AML-193 (cell line): Measurements from ENCODE around the gene GABRD.

Experiments
- DNase-seq, 2 experiments: peaks; one replicate each; lab custom pipeline; 2025; lab: John Stamatoyannopoulos, UW

GABRD gene

DNA sequence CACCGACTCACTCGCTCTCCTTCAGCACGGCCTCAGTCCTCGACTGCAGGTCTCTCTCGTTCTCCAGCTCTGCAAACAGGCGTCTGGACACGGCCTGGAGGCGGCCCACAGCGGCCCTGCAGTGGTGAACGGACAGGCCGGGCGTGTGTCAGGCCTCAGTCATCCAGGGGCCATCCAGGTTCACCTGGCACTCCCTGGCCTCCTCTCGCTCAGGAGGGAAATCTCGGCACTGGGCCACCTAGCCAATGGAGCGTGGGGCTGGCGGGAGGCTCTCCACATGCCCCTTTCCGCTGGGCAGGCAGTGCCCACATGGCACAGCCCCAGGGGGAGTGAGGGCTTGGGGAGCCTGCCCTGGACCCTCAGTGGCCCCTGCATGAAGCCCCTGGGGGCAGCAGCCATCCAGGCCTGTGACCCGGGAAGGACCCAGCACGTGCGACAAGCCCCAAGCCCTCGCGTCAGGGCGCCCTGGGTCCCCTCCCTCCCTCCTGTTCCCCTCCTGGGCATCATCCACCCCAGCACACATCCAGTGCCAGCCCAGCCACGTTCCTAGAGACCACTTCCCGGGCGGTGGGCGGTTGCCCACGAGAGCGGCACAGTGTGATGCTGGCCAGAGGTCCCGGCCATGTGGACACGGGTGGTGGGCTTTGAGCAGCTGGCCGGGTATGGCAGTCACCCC lies 33.6 kb upstream of the GABRD start:
- no peak for DNase-seq

- no peak for DNase-seq
Observed at GRCh38 chr1:1986451-1987141, 32.5 kb upstream of the GABRD start.

- DNase-seq, result no peak
Observed at GRCh38 chr1:1987142-1987510, 32.0 kb upstream of the GABRD start.

DNA sequence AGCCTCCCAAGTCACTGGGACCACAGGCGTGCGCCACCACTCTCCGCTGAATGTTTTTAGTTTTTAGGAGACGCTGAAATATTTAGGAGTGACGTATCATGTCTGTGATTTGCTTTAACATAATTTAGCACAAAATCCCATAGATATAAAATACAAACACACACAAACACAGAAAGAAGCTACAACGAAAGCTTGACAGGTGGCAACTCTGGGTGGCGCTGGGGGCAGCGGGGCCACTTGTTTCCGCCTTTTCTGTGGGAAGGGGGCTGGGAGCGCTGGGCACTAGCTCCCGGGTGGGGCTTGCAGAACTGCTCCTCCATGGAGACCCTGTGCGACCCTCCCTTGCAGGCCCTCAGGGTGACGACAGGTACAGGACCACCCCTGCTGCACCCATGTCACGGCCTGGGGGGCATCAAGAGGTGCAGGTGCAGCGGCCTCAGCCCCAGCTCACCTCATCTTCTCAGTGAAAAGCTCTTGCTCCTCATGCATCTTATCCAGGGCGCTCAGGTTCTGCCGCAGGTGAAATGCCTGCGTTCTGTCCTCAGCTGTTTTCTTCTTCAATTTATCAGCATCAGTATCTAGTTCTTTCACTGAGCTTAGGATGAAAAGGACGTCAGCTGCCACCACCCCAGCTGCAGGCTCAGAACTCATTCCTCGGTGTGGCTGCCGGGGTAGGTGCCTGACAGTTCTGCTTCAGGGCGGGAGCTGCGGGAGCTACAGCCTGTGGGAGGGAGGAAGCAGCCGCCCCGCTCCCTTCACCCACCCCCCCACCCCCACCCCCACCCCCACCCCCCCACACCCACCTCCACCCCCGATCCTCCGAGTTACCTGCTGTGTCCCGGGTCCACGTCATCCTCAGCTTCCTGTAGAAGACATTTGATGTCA lies 30.8 kb upstream of the GABRD start:
- no peak for DNase-seq

- no peak for DNase-seq
Observed at GRCh38 chr1:1989102-1989542, 30.0 kb upstream of the GABRD start.

DNA sequence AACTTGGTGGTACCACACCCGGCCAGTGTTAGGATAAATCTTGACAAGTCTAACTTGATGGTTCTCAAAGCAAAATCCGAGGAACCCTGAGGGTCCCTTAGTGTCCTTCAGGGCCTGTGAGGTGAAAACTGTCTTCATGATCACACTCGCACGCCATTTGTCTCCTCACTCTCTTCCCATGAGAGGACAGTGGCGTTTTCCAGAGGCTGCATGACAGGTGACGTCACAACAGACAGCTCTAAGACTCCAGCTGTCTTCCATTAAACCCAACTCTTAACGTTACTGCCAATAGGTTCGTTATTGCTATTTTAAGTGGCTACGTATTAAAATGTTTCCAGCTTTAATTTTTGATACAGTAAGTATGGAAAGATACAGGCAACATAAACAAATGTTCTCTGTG lies 29.4 kb upstream of the GABRD start:
- DNase-seq, result no peak

- no peak for DNase-seq
Observed at GRCh38 chr1:1990222-1990621, 28.9 kb upstream of the GABRD start.

GRCh38 chr1:1994536-1994935 lies 24.6 kb upstream of the GABRD start:
- no peak for DNase-seq

DNA sequence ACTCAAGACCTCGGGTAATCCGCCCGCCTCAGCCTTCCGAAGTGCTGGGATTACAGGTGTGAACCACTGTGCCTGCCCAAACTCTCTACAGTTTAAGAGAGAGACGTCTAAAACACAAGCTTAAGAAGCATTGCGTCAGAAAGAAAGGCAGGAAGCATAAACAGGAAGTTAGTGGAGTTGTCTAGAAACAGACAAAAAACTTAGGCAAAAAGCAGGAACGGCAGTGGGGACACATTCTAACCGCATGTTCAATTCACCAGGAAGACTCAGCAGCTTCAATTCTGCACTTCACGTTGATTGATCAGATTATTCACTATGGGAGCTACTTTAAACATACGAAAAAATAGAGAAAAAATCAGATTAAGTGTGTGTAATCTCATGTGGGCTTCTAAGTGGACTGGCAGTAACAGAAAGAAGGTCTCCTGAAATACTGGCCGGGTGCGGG lies 22.9 kb upstream of the GABRD start:
- peak; percentile 77 to 82 for DNase-seq

DNA sequence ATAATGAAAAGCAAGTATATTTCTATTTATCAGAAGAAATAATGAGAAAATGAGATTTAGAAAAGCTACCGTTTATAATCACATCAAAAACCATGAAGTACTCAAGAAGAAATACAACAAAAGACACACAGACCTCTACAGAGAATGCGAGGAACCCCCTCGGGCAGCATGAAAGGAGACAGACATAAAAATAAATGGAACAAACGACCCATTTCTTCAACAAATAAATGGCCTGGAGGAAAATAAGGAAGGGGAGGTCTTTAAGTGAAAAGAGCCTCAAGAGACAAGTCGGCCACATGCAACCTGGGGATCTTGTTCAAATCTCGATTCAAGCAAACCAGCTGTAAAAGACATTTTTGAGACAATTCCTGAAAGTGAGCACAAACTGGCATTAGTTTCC lies 21.6 kb upstream of the GABRD start:
- DNase-seq, result no peak

DNA sequence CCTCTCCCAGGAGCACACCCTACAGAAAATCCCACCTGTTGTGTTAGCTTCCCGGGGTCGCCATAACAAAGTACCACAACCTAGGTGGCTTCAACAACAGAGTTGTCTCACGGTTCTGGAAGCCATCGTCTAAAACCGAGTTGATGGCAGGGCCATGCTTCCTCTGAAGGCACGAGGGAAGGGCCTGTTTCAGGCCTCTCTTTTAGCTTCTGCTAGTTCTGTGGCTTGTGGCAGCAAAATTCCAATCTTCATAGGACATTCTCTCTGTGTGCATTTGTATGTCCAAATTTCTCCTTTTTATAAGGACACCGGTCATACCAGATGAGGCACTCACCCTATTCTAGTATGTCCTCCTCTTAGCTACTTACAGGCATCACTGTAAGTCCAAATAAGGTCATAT lies 18.7 kb upstream of the GABRD start:
- no peak for DNase-seq

GRCh38 chr1:2000850-2001249 lies 18.3 kb upstream of the GABRD start:
- DNase-seq, result no peak

- DNase-seq, result no peak
Observed at GRCh38 chr1:2001773-2002411, 17.3 kb upstream of the GABRD start.

DNA sequence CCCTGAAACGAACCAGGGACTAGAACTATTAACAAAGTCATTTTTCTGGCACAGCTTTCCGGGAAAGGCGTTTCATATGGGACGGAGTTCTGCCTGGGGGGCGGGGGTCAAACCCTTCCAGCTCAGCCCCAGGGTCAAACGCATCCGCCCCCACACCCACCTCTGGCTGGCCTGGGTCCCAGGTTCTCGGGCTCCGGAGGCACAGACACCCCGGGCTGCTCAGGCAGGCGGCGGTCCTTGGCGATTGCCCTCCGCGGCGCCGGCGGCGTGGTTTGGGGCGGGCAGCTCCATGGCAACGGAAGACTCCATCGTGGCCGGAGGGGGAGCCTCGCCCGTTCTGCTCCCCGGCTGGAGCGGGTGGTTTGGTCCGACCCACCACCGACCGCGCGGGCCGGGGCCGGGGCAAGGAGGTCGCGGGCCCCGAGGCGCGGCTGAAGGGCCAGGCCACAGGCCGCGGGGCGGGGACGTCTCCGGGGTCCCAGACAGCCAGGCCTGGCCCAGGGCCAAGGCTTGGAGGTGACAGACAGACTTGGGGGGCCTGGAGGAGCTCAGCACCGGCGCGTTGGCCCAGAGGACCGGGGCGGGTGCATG lies 15.5 kb upstream of the GABRD start, which contains the start of gene CFAP74:
CFAP74 (minus strand) TSS at position 246 of the 591 bp plus-strand sequence. CDS start 12,830 bp downstream, outside the sequence.
- DNase-seq, result no peak

DNA sequence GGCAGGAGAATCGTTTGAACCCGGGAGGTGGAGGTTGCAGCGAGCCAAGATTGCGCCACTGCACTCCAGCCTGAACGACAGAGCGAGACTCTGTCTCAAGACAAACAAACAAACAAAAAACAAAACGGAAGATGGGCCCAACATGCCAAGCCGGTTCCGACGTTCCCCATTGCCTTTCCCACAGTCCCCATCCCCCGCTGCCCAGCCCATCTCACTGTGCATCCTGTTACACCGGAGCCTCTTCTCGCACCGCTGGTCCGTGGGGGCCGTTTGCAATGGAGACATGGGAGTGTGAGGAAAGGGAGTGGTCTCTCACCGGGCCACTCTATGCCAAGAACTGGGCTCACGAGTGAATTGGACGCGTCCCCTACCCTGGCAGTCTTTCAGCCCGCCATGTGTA lies 14.3 kb upstream of the GABRD start:
- DNase-seq, result no peak

DNA sequence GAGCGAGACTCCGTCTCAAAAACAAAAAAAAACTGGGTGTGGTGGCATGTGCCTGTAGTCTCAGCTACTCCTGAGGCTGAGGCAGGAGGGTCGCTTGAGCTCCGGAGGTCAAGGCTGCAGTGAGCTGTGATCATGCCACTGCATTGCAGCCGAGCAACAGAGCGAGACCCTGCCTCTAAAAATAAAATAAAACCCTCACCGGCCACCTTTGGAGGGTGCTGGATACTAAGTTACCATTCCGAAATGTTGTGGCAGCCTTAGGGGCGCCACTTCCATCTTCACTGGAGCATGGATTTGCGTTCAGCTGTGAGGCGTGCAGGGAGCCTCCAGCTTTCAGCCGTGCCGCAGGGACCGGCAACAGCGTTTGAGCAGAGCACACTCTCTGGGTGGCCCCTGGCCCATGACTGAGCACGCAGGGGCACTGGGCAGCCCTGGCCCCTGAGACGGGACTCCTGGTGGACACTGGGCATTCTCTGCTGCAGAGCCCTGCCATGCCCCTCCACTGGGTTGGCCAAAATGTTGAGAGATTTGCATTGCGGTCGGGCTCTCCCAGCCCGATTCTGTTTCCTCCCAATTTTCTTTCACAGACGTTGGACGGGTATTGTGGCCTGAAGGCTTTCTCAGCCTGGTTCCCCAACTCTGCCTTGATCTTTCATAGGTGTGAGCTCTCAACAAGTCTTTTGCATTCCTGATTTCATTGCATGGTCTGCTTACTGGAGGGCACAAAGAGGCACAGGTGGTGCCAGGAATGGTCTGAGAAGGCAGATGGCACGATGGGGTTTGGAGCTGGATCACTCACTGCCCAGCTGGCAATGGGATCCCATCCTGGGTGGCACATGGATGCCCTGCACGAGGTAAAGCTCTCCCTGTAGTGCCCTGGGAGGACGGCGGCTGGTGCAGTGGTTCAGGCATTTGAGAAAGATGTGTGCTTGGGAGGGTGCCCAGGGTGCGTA lies 9.8 kb upstream of the GABRD start:
- DNase-seq, result no peak

- DNase-seq, result no peak
Observed at GRCh38 chr1:2014181-2014580, 5.0 kb upstream of the GABRD start.

DNA sequence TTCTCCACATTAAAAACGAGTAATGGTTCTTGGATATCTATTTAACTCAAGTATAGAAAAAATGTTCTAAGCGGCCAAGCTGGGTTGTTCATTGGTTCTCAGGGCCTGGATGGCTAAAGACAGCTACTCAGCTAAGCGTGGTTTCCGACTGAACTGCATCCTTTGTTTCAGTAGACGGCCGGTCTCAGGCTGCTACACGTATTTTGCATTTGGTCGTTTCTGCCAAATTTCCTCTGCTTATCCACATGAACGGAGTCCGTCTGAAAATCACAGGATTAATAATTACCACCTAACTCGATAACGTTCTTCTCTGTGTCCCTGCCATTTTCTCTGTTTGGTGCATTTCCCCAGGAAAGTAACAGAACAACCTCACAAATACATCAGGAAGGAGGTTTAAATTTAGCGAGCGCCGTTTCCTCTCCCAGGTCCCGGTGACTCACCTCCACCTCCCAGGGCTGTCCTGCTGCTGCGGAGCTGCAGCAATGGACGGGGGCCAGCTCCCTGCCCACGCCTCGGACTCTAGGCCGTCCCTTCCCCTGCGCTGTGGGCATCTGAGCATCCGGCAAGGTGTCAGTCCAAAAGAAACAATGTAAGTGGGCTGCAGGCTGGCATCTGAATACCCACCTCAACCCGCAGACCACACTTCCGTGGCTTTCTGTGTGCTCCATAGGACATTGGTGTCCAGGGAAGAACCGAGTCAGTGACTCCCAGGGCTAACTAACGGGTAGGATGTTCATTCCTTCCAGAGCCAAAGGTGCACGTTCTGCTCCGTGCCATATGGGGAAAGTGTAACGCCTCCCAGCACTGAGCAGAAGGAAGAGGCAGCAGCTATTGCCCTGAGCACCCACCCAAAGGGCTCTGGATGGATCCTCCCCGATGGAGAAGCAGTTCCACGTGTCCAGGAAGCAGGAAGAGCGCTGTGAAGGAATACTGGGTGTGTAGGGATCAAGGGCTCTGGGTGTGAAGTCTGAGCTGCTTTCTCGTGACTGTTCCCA lies 4.1 kb upstream of the GABRD start:
- DNase-seq, result no peak

- no peak for DNase-seq
Observed at GRCh38 chr1:2016123-2016522, 3.0 kb upstream of the GABRD start.
